Measurements from ENCODE around the gene PCDHGA8.

- no peak for TF ChIP-seq CTCF (conservative IDR thresholded peaks at IDR 0.05; ENCODE audit: low read length)
- TF ChIP-seq EZH2phosphoT487 (IDR thresholded peaks at IDR 0.05; ENCODE audit: borderline replicate concordance), result no peak
These were observed 26.2 kb upstream of the PCDHGA8 start for GRCh38 chr5:141366016-141366896.
